ENCODE measurements around the gene GLCE. TPM values are rescaled to one million over a fixed set of nuclear protein-coding genes. Genes with fewer than 3 reads are reported as not detected.

Gene GLCE
- total and polyA plus RNA-seq, 7 donors = 10.3 to 24.6 (median 13.9) TPM

GRCh38 chr15:69140306-69140705, 20.1 kb upstream of the GLCE start:
- no peak overlapping the region for H3K4me3 ChIP-seq
- 87 to 88% methylated on average over 13 of the region's 13 CpGs for WGBS, 2 donors
- H3K36me3 ChIP-seq = no peaks in the 10 kb centered on the region
- intact Hi-C loops (cut with DNase I) = no loop called here
- DNase-seq = no peak
- no peak overlapping the region for H3K27ac ChIP-seq
- TF ChIP-seq POLR2AphosphoS5 (IDR thresholded peaks at IDR 0.05) (no peak), POLR2A (IDR thresholded peaks at IDR 0.05) (no peak), CTCF (IDR thresholded peaks at IDR 0.05) (no peak), EP300 (IDR thresholded peaks at IDR 0.05) (no peak)
- H3K9me3 ChIP-seq = no peaks in the 10 kb centered on the region
- H3K4me1 ChIP-seq = peaks cover 0 to 29% (median 2%) of the 10 kb centered on the region in 4 donors
- H3K27me3 ChIP-seq = peaks cover 0 to 12% (median 0%) of the 10 kb centered on the region in 3 donors

GRCh38 chr15:69141286-69141701, 19.1 kb upstream of the GLCE start:
- no peak for DNase-seq
- TF ChIP-seq POLR2A (IDR thresholded peaks at IDR 0.05) (no peak), POLR2AphosphoS5 (IDR thresholded peaks at IDR 0.05) (no peak), CTCF (IDR thresholded peaks at IDR 0.05) (no peak)
- intact Hi-C loops (cut with DNase I) = no loop called here
- Histone ChIP-seq H3K4me3 (no peak overlapping the region), H3K4me1 (peaks cover 0 to 37% (median 5%) of the 10 kb centered on the region in 4 donors), H3K36me3 (no peaks in the 10 kb centered on the region), H3K27ac (no peak overlapping the region), H3K27me3 (peaks cover 0 to 12% (median 0%) of the 10 kb centered on the region in 3 donors), H3K9me3 (no peaks in the 10 kb centered on the region)
- 30 to 58% methylated on average over 3 of the region's 3 CpGs for WGBS, 2 donors

GRCh38 chr15:69141833-69142232, 18.6 kb upstream of the GLCE start:
- peaks cover 0 to 37% (median 5%) of the 10 kb centered on the region in 4 donors for H3K4me1 ChIP-seq
- no peak for DNase-seq
- no peaks in the 10 kb centered on the region for H3K9me3 ChIP-seq
- H3K4me3 ChIP-seq = no peak overlapping the region
- H3K27me3 ChIP-seq = peaks cover 0 to 12% (median 0%) of the 10 kb centered on the region in 3 donors
- H3K27ac ChIP-seq = no peak overlapping the region
- no peak for TF ChIP-seq POLR2AphosphoS5 (IDR thresholded peaks at IDR 0.05)
- TF ChIP-seq POLR2A (IDR thresholded peaks at IDR 0.05) = no peak
- TF ChIP-seq CTCF (IDR thresholded peaks at IDR 0.05) = no peak
- no peak for TF ChIP-seq EP300 (IDR thresholded peaks at IDR 0.05)
- intact Hi-C loops (cut with DNase I) = no loop called here
- 20 to 74% methylated on average over 1 of the region's 1 CpG for WGBS, 2 donors
- H3K36me3 ChIP-seq = no peaks in the 10 kb centered on the region

- Histone ChIP-seq H3K9me3 (no peaks in the 10 kb centered on the region), H3K27me3 (peaks cover 0 to 8% (median 0%) of the 10 kb centered on the region in 3 donors), H3K27ac (no peak overlapping the region), H3K4me3 (no peak overlapping the region), H3K36me3 (no peaks in the 10 kb centered on the region), H3K4me1 (peaks cover 0 to 37% (median 5%) of the 10 kb centered on the region in 4 donors)
- intact Hi-C loops (cut with DNase I) = no loop called here
- DNase-seq = no peak
- 14 to 52% methylated on average over 4 of the region's 4 CpGs for WGBS, 2 donors
- peak in 1 of 4 donors; percentile 35 for TF ChIP-seq POLR2AphosphoS5 (IDR thresholded peaks at IDR 0.05)
- TF ChIP-seq POLR2A (IDR thresholded peaks at IDR 0.05) = no peak
- TF ChIP-seq EP300 (IDR thresholded peaks at IDR 0.05) = peak in 1 of 4 donors; percentile 46
- TF ChIP-seq CTCF (IDR thresholded peaks at IDR 0.05) = no peak
Observed at GRCh38 chr15:69143756-69144436, 16.5 kb upstream of the GLCE start.
